Right lung (tissue), 5 donors: Measurements from ENCODE around the gene CLEC4D. TPM values are rescaled to one million over a fixed set of nuclear protein-coding genes. Genes with fewer than 3 reads are reported as not detected.

Source experiments
- polyA plus RNA-seq, 5 donors: library from polyadenylated mRNA; unstranded; fragments of 120-200 nt; gene quantifications; one replicate each; pipeline versions ENCODE4 v1.2.1 to v1.2.3, GENCODE V29; 2013; ENCODE audit warnings: inconsistent platforms in 1 of 5, low replicate concordance in 1 of 5; ENCODE audit not compliant: insufficient read length in 5 of 5, insufficient read depth in 1 of 5

CLEC4D gene
- polyA plus RNA-seq, 5 donors = 0.07 to 0.39 (median 0.25) TPM; not detected in 1

Other genes starting within 250 kb of the CLEC4D start
- gene CLEC6A, start 57.5 kb upstream of the CLEC4D start, polyA plus RNA-seq = not detected
- gene CLEC4E, start 27.4 kb downstream of the CLEC4D start, polyA plus RNA-seq = under 1 TPM; 0.17 to 0.84 (median 0.42) TPM
- gene AICDA, start 99.4 kb downstream of the CLEC4D start, polyA plus RNA-seq = under 1 TPM in 2 of 5 donors, not detected in 3; 0.09 to 0.15 TPM
- 1 to 10 TPM in 2 of 5 donors, under 1 TPM in 3; 0.43 to 4.9 (median 0.84) TPM for gene MFAP5, start 149.3 kb downstream of the CLEC4D start, polyA plus RNA-seq
- gene RIMKLB, start 184.5 kb downstream of the CLEC4D start, polyA plus RNA-seq = 100 to 1,000 TPM in 4 of 5 donors, 10 to 100 TPM in 1; 89.6 to 167 (median 132) TPM